K562 (cell line): ENCODE results near the gene ANTKMT. TPM values are rescaled to one million over a fixed set of nuclear protein-coding genes. Genes with fewer than 3 reads are reported as not detected.

Source experiments
- BCOR ChIP-seq: fragments of 450-650 bp; IDR thresholded peaks from 2 replicates; pipeline ENCODE4 v1.6.1; 2016
- CTBP1 ChIP-seq: fragments of 450-650 bp; IDR thresholded peaks from 2 replicates; pipeline ENCODE4 v1.6.1; 2016; ENCODE audit warnings: borderline replicate concordance
- EWSR1 ChIP-seq: fragments of 450-650 bp; IDR thresholded peaks from 2 replicates; pipeline ENCODE4 v1.6.1; 2018; ENCODE audit warnings: borderline replicate concordance, mild to moderate bottlenecking, low read depth, moderate library complexity; ENCODE audit not compliant: partially characterized antibody
- FOXK1 ChIP-seq: sonication (generic); formaldehyde crosslinking; IDR thresholded peaks from 2 replicates; pipeline ENCODE4 v1.8.0; 2022; ENCODE audit warnings: missing genetic modification reagents, mild to moderate bottlenecking, borderline replicate concordance
- HSF4 ChIP-seq: fragments of 250-450 bp; sonication (Bioruptor Pico); IDR thresholded peaks from 2 replicates; pipeline ENCODE4 v2.1.2; 2022; ENCODE audit warnings: mild to moderate bottlenecking, moderate library complexity, borderline replicate concordance
- ILF3 ChIP-seq: fragments of 450-650 bp; IDR thresholded peaks from 2 replicates; pipeline ENCODE4 v1.6.1; 2018; ENCODE audit warnings: antibody characterized with exemption, mild to moderate bottlenecking, moderate library complexity, borderline replicate concordance
- MCM3 ChIP-seq: fragments of 450-650 bp; IDR thresholded peaks from 2 replicates; pipeline ENCODE4 v1.6.1; 2016
- MCM5 ChIP-seq: fragments of 450-650 bp; IDR thresholded peaks from 2 replicates; pipeline ENCODE4 v1.6.1; 2016; ENCODE audit warnings: low read depth
- MIER1 ChIP-seq: fragments of 450-650 bp; IDR thresholded peaks from 2 replicates; pipeline ENCODE4 v1.6.1; 2016; ENCODE audit warnings: antibody characterized with exemption, mild to moderate bottlenecking, low read depth
- POLR2A ChIP-seq: fragments of 450-650 bp; conservative IDR thresholded peaks from 2 replicates; pipeline ENCODE4 v1.6.1; 2016
- POLR3A ChIP-seq: IDR thresholded peaks from 2 replicates; pipeline ENCODE4 v1.6.1; 2011; ENCODE audit warnings: borderline replicate concordance, mild to moderate bottlenecking, moderate library complexity; ENCODE audit not compliant: insufficient read length, insufficient read depth; ENCODE audit errors: extremely low read depth
- PTRF ChIP-seq: fragments of 450-650 bp; IDR thresholded peaks from 2 replicates; pipeline ENCODE4 v1.6.1; 2016; ENCODE audit warnings: mild to moderate bottlenecking, missing genetic modification characterization, missing compliant biosample characterization
- PYGO2 ChIP-seq: fragments of 450-650 bp; IDR thresholded peaks from 2 replicates; pipeline ENCODE4 v1.6.1; 2016; ENCODE audit warnings: mild to moderate bottlenecking, missing genetic modification characterization, moderate library complexity, missing compliant biosample characterization
- RBM22 ChIP-seq: fragments of 200-400 bp; formaldehyde crosslinking; IDR thresholded peaks from 2 replicates; pipeline ENCODE4 v1.6.1; 2018; ENCODE audit warnings: low read length, low read depth; ENCODE audit not compliant: poor library complexity, severe bottlenecking
- SAP30 ChIP-seq: fragments of 200-600 bp; sonication (generic); IDR thresholded peaks from 2 replicates; pipeline ENCODE4 v1.6.1; 2012; ENCODE audit warnings: borderline replicate concordance, low read depth, mild to moderate bottlenecking, moderate library complexity, low read length, control low read depth, inconsistent platforms; ENCODE audit not compliant: insufficient read depth, poor library complexity, severe bottlenecking
- SETDB1 ChIP-seq: IDR thresholded peaks from one replicate; pipeline ENCODE4 v1.6.1; 2012; ENCODE audit warnings: low read length, control low read depth, inconsistent platforms
- ZNF174 ChIP-seq: fragments of 250-450 bp; sonication (Bioruptor Pico); IDR thresholded peaks from 2 replicates; pipeline ENCODE4 v1.4.0; 2020; ENCODE audit warnings: mild to moderate bottlenecking
- ZNF263 ChIP-seq: sonication (generic); formaldehyde crosslinking; IDR thresholded peaks from 2 replicates; pipeline ENCODE4 v1.8.0; 2022; ENCODE audit warnings: mild to moderate bottlenecking, missing genetic modification reagents, borderline replicate concordance
- ZNF408 ChIP-seq: fragments of 250-450 bp; sonication (Bioruptor Pico); IDR thresholded peaks from 2 replicates; pipeline ENCODE4 v1.4.0; 2020; ENCODE audit warnings: low read depth, mild to moderate bottlenecking, moderate library complexity
- ZNF644 ChIP-seq: fragments of 200-800 bp; sonication (Bioruptor generic); IDR thresholded peaks from 2 replicates; pipeline ENCODE4 v1.6.1; 2016; ENCODE audit warnings: low read depth, missing genetic modification characterization, missing compliant biosample characterization
- ZNF75A ChIP-seq: fragments of 450-650 bp; formaldehyde crosslinking; IDR thresholded peaks from 2 replicates; pipeline ENCODE4 v1.4.0; 2020; ENCODE audit warnings: mild to moderate bottlenecking
- polyA plus RNA-seq, 8 experiments: library from polyadenylated mRNA; depleted of rRNA in 4 of 8; stranded (reverse) in 5 of 8; unstranded in 3 of 8; fragments of >200 nt; fragmentation: Nextera tagmentation in 2 of 8; fragmentation: Illumina TruSeq in 1 of 8; extraction: Ambion mirVana in 2 of 8; extraction: Trizol in 1 of 8; gene quantifications; 2 replicates each; pipeline versions ENCODE4 v1.2.1 to v1.2.3, GENCODE V29; 2011 to 2014; ENCODE audit warnings: inconsistent platforms in 1 of 8, missing spikeins in 1 of 8
- total RNA-seq, 7 experiments: library from RNA; depleted of rRNA in 6 of 7; stranded (reverse); fragments of >200 nt in 6 of 7; fragmentation: Illumina TruSeq in 2 of 7; extraction: Trizol in 2 of 7; gene quantifications; 2 replicates each; pipeline versions ENCODE4 v1.2.1 to v1.2.3, GENCODE V29; 2011 to 2021; ENCODE audit warnings: low replicate concordance in 1 of 7
- TF ChIP-seq, protein P1 (sequence below), 2 experiments: fragments of 450-650 bp in 1 of 2; sonication (generic) in 1 of 2; formaldehyde crosslinking in 1 of 2; IDR thresholded peaks in 1 of 2; conservative IDR thresholded peaks in 1 of 2; 2 replicates each; pipeline versions ENCODE4 v1.6.1 to v1.8.1; 2016 to 2023; ENCODE audit warnings: mild to moderate bottlenecking in 2 of 2, moderate library complexity in 2 of 2, inconsistent platforms in 1 of 2, missing genetic modification reagents in 1 of 2
- TF ChIP-seq, protein P2 (sequence below): fragments of 250-450 bp; sonication (Bioruptor Pico); IDR thresholded peaks from 2 replicates; pipeline ENCODE4 v1.8.0; 2022; ENCODE audit warnings: moderate library complexity, mild to moderate bottlenecking, inconsistent platforms
- TF ChIP-seq, protein P3 (sequence below): fragments of 450-650 bp; IDR thresholded peaks from 2 replicates; pipeline ENCODE4 v1.7.0; 2016; ENCODE audit warnings: borderline replicate concordance
- TF ChIP-seq, protein P4 (sequence below): sonication (generic); formaldehyde crosslinking; IDR thresholded peaks from 2 replicates; pipeline ENCODE4 v1.8.0; 2022; ENCODE audit warnings: mild to moderate bottlenecking, missing genetic modification reagents, borderline replicate concordance

Gene ANTKMT
- total and polyA plus RNA-seq, 9 of the 15 experiments (the other 6 are each of a cell fraction or from before 2014, with no cell fraction given): 0.58 to 217 (median 19.1) TPM

DNA sequence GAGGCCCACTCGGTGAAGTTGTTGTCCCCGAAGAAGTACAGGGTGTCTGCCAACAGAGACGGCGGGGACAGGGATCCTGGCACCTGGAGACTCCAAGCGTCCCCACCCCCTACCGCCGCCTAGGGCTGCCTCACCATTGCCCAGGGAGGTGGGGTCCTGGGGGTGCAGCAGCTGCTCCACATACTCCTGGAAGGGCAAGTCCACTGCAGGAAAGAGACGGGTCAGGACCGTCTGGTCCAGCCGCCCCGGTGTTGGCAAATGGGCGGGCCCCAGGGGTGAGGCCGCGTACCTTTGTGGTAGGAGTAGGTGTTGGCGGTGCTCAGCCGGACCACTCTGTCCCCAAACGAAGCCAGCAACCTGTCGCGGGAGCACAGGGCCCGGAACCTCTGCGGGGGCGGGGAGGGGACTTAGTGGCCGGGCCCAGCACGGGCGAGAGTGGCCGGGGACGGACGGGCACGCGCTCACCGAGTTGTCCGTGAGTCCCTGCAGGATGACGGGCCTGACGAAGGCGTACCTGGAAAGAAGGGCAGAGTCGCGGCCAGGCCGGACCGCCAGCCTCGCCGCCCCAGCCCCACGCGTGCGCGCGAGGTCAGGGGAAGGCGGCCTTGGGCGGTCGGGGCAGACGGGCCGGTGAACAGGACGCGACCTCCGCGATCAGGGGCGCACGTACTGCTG is 37.4 kb upstream of the ANTKMT start (continued):
- TF ChIP-seq POLR2A (peak; percentile 67), FOXK1 (CRISPR knock-in tag) (no peak), SAP30 (no peak), PYGO2 (no peak), PTRF (tag) (no peak), ILF3 (no peak), ZNF263 (CRISPR knock-in tag) (no peak), POLR3A (no peak), BCOR (no peak), SETDB1 (no peak), MCM3 (no peak), EWSR1 (no peak), RBM22 (no peak), ZNF75A (CRISPR knock-in tag) (no peak), ZNF644 (tag) (no peak), MIER1 (no peak), ZNF408 (CRISPR knock-in tag) (no peak), MCM5 (no peak), HSF4 (CRISPR knock-in tag) (no peak), CTBP1 (no peak), ZNF174 (CRISPR knock-in tag) (no peak)
- TF ChIP-seq, protein P1, sequence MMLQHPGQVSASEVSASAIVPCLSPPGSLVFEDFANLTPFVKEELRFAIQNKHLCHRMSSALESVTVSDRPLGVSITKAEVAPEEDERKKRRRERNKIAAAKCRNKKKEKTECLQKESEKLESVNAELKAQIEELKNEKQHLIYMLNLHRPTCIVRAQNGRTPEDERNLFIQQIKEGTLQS (IDR thresholded peaks at IDR 0.05): no peak
- TF ChIP-seq, protein P1 (CRISPR knock-in tag; conservative IDR thresholded peaks at IDR 0.05): no peak
- TF ChIP-seq, protein P2, sequence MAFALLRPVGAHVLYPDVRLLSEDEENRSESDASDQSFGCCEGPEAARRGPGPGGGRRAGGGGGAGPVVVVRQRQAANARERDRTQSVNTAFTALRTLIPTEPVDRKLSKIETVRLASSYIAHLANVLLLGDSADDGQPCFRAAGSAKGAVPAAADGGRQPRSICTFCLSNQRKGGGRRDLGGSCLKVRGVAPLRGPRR (CRISPR knock-in tag): no peak
- TF ChIP-seq, protein P3, sequence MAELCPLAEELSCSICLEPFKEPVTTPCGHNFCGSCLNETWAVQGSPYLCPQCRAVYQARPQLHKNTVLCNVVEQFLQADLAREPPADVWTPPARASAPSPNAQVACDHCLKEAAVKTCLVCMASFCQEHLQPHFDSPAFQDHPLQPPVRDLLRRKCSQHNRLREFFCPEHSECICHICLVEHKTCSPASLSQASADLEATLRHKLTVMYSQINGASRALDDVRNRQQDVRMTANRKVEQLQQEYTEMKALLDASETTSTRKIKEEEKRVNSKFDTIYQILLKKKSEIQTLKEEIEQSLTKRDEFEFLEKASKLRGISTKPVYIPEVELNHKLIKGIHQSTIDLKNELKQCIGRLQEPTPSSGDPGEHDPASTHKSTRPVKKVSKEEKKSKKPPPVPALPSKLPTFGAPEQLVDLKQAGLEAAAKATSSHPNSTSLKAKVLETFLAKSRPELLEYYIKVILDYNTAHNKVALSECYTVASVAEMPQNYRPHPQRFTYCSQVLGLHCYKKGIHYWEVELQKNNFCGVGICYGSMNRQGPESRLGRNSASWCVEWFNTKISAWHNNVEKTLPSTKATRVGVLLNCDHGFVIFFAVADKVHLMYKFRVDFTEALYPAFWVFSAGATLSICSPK: no peak
- TF ChIP-seq, protein P4, sequence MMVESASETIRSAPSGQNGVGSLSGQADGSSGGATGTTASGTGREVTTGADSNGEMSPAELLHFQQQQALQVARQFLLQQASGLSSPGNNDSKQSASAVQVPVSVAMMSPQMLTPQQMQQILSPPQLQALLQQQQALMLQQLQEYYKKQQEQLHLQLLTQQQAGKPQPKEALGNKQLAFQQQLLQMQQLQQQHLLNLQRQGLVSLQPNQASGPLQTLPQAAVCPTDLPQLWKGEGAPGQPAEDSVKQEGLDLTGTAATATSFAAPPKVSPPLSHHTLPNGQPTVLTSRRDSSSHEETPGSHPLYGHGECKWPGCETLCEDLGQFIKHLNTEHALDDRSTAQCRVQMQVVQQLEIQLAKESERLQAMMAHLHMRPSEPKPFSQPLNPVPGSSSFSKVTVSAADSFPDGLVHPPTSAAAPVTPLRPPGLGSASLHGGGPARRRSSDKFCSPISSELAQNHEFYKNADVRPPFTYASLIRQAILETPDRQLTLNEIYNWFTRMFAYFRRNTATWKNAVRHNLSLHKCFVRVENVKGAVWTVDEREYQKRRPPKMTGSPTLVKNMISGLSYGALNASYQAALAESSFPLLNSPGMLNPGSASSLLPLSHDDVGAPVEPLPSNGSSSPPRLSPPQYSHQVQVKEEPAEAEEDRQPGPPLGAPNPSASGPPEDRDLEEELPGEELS: no peak; the same call in 1 of the 2 replicates
